ENCODE measurements around the gene PSAP. TPM values are rescaled to one million over a fixed set of nuclear protein-coding genes. Genes with fewer than 3 reads are reported as not detected.

The PSAP gene
- total RNA-seq, 1 experiment from 2014 or later, result 397 TPM

- no peaks in the 10 kb centered on the region for H3K27me3 Mint-ChIP-seq (ENCODE audit: low read depth)
- peaks cover 53% of the 10 kb centered on the region for H3K4me1 Mint-ChIP-seq
- H3K9me3 Mint-ChIP-seq, result no peaks in the 10 kb centered on the region
- no peak overlapping the region for H3K4me3 Mint-ChIP-seq
- DNase-seq (ENCODE audit: low spot score) (no peak), ATAC-seq (no peak)
- H3K27ac Mint-ChIP-seq, result no peak overlapping the region
- H3K36me3 Mint-ChIP-seq, result peaks cover 2% of the 10 kb centered on the region; the same call in 1 of the 2 replicates
- TF ChIP-seq MXD4 (CRISPR knock-in tag; IDR thresholded peaks at IDR 0.05; ENCODE audit: borderline replicate concordance) (no peak), ZNF396 (CRISPR knock-in tag; IDR thresholded peaks at IDR 0.05; ENCODE audit: borderline replicate concordance) (no peak), ZNF263 (CRISPR knock-in tag; IDR thresholded peaks at IDR 0.05; ENCODE audit: low read depth) (no peak), ARID4B (CRISPR knock-in tag; IDR thresholded peaks at IDR 0.05; ENCODE audit: borderline replicate concordance) (no peak), ZSCAN18 (CRISPR knock-in tag; IDR thresholded peaks at IDR 0.05) (no peak), ZNF423 (CRISPR knock-in tag; IDR thresholded peaks at IDR 0.05) (no peak), ZNF138 (CRISPR knock-in tag; conservative IDR thresholded peaks at IDR 0.05) (no peak), ATF1 (CRISPR knock-in tag; IDR thresholded peaks at IDR 0.05) (no peak), PRDM15 (CRISPR knock-in tag; IDR thresholded peaks at IDR 0.05) (no peak), MLX (CRISPR knock-in tag; IDR thresholded peaks at IDR 0.05) (no peak), TEAD1 (CRISPR knock-in tag; IDR thresholded peaks at IDR 0.05) (no peak), USF2 (CRISPR knock-in tag; IDR thresholded peaks at IDR 0.05) (no peak), KAT7 (CRISPR knock-in tag; IDR thresholded peaks at IDR 0.05; ENCODE audit: borderline replicate concordance) (no peak), IRF2 (CRISPR knock-in tag; IDR thresholded peaks at IDR 0.05; ENCODE audit: borderline replicate concordance, low read depth) (no peak), HMGA2 (CRISPR knock-in tag; IDR thresholded peaks at IDR 0.05) (no peak), CREM (CRISPR knock-in tag; IDR thresholded peaks at IDR 0.05) (no peak), CREB1 (CRISPR knock-in tag; IDR thresholded peaks at IDR 0.05) (no peak), EMX1 (CRISPR knock-in tag; IDR thresholded peaks at IDR 0.05) (no peak), STAT6 (CRISPR knock-in tag; conservative IDR thresholded peaks at IDR 0.05; ENCODE audit: low read depth) (no peak), ATF3 (CRISPR knock-in tag; conservative IDR thresholded peaks at IDR 0.05) (no peak)
- ChIA-PET POLR2A (interaction anchor here (0.6 kb wide), 1 partner anchor 18 kb away, joined by 9 read pairs; no protein-coding TSS in a partner anchor), CTCF (interaction anchor here (0.7 kb wide), 2 partner anchors 112 to 415 kb away, joined by 4 read pairs; no protein-coding TSS in a partner anchor)
Measured at GRCh38 chr10:71845410-71846405, 5.3 kb downstream of the PSAP start.
